Measurements from ENCODE around the gene ADAM19. TPM values are rescaled to one million over a fixed set of nuclear protein-coding genes. Genes with fewer than 3 reads are reported as not detected.

The ADAM19 gene
- total and polyA plus RNA-seq, 12 donors: 5.5 to 49.6 (median 18.2) TPM

- no peak overlapping the region for H3K4me3 ChIP-seq
- ATAC-seq (no peak), DNase-seq (no peak)
- no peaks in the 10 kb centered on the region for H3K27me3 ChIP-seq
- WGBS, 2 donors: 51 to 58% methylated on average over 10 of the region's 10 CpGs
- intact Hi-C loops (cut with DNase I): no loop called here
- H3K4me1 ChIP-seq: peaks cover 31 to 100% (median 93%) of the 10 kb centered on the region in 9 donors
- H3K27ac ChIP-seq: peak overlapping the region in 5 of 10 donors; percentile 7 to 87 (median 41)
- H3K36me3 ChIP-seq: no peaks in the 10 kb centered on the region
- no peaks in the 10 kb centered on the region for H3K9me3 ChIP-seq
- TF ChIP-seq CTCF (IDR thresholded peaks at IDR 0.05): no peak
These were observed 31.6 kb downstream of the ADAM19 start for GRCh38 chr5:157543825-157544622.

GRCh38 chr5:157542282-157543000 is 33.1 kb downstream of the ADAM19 start:
- DNase-seq: no peak
- intact Hi-C loops (cut with DNase I): no loop called here

GRCh38 chr5:157541447-157542118 is 34.0 kb downstream of the ADAM19 start:
- H3K27ac ChIP-seq: peak overlapping the region in 9 of 10 donors; percentile 17 to 87 (median 62)
- peaks cover 0 to 14% (median 7%) of the 10 kb centered on the region in 9 donors for H3K36me3 ChIP-seq
- TF ChIP-seq CTCF (IDR thresholded peaks at IDR 0.05): no peak
- ATAC-seq: peak in 6 of 8 donors; percentile 4 to 53 (median 41)
- no peaks in the 10 kb centered on the region for H3K27me3 ChIP-seq
- H3K9me3 ChIP-seq: no peaks in the 10 kb centered on the region
- intact Hi-C loops (cut with DNase I): no loop called here
- WGBS, 2 donors: 38 to 40% methylated on average over 6 of the region's 6 CpGs
- H3K4me3 ChIP-seq: peak overlapping the region in 5 of 10 donors; percentile 5 to 28 (median 11)
- H3K4me1 ChIP-seq: peaks cover 20 to 95% (median 75%) of the 10 kb centered on the region in 9 donors
- DNase-seq: no peak

More at GRCh38 chr5:157542282-157543000, 33.1 kb downstream of the ADAM19 start:
- Histone ChIP-seq H3K36me3 (peaks cover 0 to 5% (median 0%) of the 10 kb centered on the region in 9 donors), H3K9me3 (no peaks in the 10 kb centered on the region), H3K27me3 (no peaks in the 10 kb centered on the region), H3K4me1 (peaks cover 20 to 100% (median 82%) of the 10 kb centered on the region in 9 donors), H3K4me3 (no peak overlapping the region), H3K27ac (peak overlapping the region in 7 of 10 donors; percentile 22 to 87 (median 66))
- no peak for ATAC-seq
- no peak for TF ChIP-seq CTCF (IDR thresholded peaks at IDR 0.05)
- WGBS, 2 donors: 86 to 93% methylated on average over 14 of the region's 14 CpGs
